ENCODE measurements around the gene BANP.
"Not testable (repeated sequence)": the region's sequence is repeated elsewhere in the genome, so short reads cannot be mapped to it uniquely, and the experiment has no call there.

BANP gene

DNA sequence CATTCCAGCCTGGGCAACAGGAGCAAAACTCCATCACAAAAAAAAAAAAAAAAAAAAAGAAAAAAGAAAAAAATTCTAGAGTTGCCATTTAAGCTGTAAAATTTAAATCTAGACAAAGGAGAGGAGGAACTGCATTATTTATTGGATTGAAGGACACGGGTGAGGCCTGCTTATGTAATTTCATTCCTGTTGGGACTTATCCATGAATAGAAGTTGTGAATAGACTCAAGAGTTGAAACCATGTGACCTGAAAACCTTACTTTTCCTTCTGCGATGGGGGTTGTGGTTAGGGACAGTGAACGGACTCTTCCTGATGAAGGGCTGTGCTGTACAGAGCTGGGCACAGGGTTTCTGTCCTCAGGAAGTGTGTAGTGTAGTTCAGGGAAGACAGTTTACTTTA, 22.5 kb downstream of the BANP start:
- DNase-seq, result no peak

DNA sequence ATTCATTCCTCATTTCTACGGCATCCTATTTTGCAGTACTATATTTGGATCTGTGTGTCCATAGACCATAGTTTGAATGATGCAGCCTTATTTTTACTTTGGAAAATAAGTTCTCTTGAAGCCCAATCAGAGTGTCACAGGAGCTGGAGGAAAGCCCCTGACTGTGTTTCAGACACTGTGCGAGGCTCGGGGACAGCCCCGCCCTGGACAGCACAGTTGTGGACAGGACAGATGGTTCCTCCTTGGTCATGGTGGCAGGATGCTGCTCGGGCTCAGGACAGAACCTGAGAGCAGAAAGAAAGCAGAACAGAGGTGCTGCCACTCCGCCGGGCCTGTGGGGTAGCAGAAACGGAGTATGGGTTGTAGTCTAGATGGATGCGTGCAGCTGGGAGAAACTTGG, 22.9 kb downstream of the BANP start:
- DNase-seq, result no peak

DNA sequence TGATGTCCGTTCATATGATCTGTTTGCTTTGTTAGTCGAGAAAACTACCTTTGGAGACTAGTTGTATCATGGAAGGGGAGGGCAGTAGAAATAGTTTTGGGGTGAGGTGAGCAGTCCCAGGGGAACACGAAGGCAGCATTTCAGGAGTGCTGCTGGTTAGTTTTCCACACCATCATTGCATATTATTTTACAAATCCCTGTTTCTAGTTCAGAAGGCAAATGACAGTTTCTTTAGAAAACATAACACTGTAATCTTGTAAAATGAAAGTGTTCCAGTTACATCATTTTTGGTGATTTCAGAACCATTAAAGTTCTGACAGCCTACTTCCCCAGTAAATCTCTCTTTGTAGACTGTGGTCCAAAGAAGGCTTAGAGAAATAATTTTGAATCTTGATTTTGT, 25.4 kb downstream of the BANP start:
- no peak for DNase-seq

DNA sequence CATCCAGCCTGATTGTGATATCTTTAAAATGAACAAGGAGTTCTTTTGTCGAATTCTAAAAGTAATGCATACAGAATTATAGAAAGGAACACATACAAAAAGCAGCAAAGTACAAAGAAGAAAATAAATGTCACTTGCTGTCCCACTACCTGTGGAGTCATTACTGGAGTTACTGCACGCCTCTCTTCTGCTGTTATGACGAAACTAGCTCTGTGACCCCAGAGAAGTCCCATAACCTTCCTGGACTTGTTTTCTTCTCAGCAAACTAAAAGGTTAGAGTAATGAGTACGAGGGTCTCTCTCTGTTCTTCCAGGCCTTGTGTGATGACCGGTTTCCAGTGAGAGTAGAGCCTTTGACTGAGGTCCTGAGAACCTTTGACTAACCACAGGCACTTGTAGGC, 26.9 kb downstream of the BANP start:
- no peak for DNase-seq

DNA sequence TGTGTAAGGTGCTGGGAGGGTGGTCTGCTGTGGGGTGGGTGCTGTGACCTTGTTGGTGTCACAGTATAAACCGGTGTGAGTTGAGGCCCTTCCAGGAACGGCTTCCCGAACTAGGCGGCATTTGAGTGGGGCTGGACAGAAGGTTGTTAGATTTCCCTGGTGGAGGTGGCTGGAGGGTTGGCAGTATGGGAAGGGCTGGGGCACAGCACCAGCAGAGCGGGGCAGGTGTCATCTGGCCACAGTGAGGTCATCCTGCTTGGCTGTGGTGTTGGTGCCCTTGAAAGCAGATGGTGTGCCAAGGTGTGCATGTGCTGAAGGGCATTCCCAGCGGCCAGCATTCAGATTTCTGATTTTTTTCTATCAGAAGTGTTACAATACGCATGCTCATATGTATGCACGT, 28.1 kb downstream of the BANP start:
- DNase-seq, result no peak

DNA sequence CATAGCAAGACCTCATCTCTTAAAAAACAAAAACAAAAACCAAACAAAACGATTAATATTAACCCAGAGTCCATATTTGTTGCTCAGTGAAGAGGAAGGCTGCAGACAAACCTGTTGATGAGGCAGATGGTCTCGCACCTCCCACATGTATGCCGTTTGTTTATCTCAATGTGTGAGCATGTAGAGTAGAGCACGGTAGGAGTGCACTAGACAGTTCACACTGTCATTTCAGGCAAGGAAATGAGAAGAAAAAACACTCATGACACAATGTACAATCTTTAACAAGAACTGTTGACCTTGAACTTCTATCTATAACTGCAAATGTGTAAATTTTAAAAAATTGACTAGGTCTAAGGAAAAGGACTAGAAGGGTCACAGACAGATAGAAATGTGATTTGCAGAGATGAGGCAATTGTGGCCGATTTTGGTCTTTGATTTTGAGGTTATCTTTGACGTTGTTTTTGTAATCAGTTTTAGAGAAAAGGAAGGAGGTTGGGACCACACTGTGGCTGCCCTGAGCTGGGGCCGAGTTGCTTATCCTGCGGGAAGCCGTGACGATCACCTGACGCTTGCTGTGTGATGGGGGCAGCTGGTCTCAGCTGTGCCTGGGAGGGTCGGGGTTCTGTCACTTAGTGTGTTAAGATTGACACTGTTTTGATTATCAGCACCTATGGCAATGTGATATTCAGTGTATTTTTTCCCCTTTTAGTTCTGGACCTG, 28.8 kb downstream of the BANP start:
- DNase-seq, result not testable (repeated sequence)

DNA sequence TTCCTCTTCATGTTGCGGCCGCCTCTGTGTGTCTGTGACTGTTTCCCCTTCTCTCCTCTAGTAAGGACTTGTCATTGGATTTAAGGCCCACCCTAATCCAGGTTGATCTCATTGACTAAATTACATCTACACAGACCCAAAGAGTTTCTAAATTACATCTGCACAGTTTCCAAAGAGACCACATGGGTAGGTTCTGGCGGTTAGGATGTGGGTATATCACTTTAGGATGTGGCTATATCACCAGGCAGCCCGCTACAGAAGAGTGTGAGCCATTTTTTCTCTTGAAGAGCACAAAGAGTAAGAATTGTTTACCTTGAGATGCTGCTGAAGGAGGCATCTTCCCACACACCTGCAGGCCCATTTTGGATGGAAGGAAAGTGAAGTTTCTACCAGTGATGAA, 30.1 kb downstream of the BANP start:
- DNase-seq, result not testable (repeated sequence)

DNA sequence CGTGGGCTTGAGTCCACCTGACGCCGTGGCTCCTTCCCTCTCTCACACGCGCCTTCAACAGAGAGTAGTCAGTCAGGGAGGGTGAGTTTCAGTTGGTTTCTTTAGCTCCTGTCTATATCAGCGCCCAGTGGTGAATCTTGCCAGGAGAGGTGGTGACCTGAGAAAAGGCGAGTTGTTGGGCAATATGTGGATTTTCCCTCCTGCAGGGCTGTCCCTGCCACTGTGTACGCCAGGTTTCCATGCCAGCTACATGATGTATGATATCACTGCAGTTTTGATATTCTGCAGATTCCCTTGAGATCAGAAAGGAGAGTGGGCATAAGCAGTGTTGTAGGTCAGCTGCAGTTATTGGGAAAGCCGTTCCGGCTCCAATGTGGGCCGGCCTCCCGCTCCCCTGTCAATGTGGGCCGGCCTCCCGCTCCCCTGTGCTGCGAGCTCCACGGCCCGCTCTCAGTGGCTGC, 31.4 kb downstream of the BANP start:
- no peak for DNase-seq

DNA sequence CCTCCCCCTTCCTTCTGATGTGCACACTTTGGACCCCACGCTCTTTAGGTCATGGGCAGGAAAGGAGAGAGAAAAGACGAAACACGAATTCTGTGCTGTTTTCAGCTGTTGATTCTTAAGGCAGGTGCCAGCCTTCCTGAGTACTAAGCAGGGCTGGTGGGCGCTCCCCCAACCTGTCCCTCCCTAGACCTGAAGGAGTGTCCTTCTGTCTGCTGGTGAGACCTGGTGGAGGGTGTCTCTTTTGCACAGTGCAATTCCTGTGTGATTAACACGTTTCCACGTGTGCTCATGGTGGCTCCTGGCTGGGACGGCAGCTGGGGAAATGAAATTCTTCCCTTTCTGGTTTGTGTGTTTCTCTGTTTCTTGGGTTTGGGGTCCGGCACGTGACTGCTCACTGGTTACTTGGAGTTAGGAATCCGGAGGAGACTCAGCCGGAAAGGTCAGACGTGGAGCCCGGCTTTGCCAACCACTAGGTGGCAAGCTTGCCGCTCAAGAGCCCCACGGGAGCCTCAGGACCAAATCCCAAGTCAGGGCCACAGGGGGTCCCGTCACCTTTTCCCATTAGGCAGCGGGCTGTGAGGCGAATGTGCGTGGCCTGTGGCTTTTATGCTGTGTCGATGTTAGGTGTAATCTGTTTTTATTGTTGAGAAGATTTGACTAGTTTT, 32.0 kb downstream of the BANP start:
- not testable (repeated sequence) for DNase-seq

DNA sequence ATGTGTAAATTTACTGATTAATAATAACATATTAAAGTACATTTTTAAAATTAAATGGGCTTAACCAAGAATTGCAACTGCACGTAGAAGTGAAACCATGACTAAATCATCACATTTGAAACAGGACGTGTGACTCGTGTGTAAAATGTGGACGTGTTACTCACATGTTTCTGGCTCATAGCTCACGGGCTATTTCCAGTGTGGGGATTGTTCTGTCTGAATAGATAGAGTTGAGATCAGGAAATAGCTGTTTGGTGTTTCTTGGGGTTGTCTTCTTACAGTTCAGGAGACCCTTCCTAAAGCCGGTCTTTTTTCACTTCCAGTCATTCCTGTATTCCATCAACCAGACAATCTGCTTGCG, 32.5 kb downstream of the BANP start:
- not testable (repeated sequence) for DNase-seq

DNA sequence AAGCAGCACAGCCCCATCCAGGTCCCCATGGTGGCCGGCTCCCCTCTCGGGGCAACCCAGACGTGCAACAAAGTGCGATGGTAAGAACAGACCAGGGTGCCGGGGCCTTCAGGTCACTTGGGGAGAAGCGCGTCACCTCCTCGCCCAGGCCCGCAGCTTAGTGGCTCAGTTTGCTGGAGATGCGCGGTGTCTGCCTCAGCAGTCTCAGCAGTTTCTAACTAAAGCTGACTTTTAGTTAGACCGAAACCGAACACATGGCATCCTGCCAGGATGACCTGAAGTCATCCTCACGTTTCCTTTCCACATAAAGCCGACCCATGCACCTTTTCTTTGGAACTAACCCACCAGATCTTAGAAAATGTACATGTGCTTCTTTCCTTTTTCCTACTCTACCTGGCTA, 32.9 kb downstream of the BANP start:
- DNase-seq, result not testable (repeated sequence)

DNA sequence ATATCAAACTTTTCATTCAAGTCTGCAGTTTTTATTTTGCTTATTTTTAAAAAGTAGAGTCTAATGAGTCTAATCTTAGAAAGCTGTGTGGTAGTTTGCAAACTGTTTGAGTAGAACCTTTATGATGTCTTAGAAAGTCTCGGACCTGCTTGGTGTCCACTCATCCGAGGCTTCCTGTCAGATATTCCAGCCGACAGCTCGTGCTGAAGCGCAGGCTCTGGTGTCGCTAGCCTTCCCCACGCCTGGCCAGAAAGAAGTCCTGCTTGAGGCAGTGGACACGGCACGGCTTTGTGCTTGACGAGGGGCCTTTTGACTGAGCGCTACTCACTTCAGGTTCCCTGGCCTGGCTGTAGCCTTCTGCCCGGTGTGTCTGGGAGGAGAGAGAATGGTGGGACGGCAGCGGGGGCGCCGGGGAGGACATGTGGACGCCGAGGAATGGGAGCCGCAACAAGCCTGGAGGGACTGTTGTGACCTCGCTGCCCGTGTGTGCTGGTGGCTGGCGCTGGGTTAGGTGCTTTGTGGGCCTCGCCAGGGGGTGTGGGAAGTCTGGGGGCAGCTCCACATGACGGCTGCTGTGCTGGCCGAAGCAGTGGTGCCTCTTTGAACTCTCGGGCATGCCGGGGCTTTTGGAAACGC, 33.5 kb downstream of the BANP start:
- DNase-seq, result no peak

DNA sequence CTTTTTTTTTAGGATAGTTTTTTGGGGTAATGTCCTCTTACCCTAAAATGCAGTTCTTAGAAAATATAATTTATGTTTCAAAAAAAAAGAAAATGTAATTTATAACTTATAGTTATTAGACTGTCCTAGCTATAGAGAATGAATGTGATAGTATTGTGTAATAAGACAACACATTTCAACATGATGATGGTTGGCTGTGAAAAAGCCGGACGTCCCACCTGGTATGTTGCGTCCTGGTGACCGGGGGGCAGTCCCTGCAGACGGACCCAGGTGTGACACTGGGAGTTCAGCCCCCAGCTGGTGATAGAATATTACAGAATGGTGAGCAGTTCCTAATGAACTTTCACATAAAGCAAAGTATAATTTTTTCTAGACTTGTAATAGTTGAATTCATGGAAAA, 34.3 kb downstream of the BANP start:
- not testable (repeated sequence) for DNase-seq

DNA sequence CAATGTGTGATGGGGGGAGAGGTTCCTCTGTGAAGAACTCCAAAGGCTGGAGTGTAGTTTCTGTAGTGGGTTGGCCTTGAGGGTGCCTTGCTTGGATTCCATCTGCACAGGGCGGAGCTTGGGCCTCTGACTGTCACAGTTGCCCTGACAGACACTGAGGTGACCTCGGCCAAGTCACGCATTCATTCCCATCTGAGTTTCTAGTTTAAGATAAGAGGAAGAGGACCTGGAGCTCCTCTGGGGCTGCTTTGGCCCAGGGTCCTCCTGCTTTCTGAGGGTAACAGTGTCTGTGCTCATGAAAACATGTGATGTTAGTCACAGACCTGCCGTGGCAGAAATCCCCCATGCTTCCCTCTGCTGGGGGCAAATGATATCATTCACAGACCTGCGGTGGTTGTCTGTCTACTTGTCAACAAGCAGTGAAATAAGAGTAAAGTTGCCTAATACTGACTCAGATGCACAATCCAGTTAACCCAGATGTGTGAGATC, 35.2 kb downstream of the BANP start:
- DNase-seq, result not testable (repeated sequence)

DNA sequence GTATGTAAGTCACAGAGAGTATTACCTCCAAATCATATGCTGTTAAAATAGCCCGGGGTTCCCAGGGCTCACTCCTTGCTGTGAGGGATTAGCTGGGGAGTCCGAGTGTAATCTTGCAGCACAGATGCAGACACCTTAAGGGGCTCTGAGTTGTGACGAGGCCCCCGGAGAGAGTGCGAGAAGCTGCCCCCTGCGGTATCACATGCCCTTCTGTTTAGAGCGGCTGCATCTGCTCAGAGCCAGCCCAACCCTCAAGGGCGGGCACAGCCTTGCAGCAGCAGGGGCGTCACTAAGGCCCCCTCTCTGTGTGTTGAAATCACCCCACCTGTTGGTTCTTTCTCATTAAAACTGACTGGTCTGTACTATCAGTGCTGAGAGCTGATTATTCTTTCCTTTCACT, 37.4 kb downstream of the BANP start:
- DNase-seq, result not testable (repeated sequence)

DNA sequence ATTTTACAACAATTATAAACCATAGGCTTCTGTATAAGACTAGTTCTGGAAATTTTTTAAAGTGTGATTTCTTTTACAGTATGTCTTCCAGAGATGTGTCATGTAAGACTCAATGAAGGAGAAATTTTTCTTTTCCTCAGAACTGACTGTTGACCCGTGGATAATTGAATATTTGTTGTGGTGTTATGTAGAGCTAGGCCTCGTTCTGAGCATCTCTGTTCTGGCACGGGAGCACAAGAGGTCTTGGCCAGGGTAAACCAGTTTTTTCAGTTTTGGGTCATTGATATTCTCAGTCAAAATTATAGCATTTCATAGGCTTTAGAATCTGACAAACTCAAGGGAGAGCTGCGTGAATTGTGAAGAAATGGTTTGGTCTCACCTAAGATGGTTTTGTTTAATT, 39.0 kb downstream of the BANP start:
- DNase-seq, result not testable (repeated sequence)

DNA sequence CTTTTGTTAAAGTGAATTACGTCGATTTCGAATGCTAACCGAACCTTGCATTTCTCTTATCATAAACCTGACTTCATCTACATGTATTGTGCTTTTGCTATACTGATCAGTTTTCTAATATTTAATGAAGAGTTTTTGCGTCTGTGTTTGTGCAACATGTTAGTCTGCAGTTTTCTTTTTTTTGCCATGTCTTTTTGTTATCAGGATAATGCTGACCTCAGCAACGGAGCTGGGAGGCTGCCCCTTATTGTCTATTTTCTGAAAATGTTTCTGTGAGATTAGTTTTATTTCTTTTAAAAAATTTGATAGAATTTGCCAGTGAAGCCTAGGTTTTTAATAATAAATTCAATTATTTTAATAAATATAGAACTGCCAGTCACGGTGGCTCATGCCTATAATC, 40.9 kb downstream of the BANP start:
- DNase-seq, result not testable (repeated sequence)

DNA sequence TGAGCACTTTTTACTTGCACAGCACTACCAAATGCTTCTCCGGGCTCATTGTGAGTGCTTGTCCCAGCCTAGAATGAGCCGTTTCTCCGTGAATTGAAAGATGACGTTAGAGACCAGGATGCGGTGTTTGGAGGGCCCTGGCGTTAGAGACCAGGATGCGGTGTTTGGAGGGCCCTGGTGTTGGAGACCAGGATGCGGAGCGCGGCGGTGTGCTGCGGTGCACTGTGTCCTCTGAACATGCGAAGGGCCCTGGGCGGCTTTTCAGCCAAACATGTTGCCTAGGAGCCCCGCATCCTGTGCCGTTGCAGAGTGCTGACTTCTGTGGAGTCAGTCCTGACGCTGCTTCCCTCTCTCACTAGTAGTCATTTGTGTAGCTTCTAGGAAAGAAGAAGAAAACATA, 42.7 kb downstream of the BANP start:
- DNase-seq, result no peak

DNA sequence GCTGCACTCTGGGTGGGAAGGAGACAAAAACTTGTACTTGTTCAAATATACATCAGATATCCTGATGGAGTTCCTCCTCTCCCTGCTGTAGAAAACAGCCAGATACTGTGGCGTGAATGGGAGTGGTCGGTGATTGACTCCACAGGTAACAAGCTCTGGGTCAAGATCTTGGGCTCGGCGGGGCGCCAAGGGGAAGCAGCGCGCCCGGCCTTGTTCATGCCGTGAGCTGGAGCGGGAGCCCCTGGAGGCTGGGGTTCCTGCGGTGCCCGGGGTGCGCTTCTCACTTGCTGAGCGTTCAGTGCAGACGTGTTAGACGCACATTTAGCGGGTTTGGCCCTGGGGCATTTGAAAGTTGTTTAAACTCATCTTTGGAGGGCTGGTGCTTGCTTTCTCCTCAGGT, 44.4 kb downstream of the BANP start:
- peak; percentile 8 for DNase-seq

DNA sequence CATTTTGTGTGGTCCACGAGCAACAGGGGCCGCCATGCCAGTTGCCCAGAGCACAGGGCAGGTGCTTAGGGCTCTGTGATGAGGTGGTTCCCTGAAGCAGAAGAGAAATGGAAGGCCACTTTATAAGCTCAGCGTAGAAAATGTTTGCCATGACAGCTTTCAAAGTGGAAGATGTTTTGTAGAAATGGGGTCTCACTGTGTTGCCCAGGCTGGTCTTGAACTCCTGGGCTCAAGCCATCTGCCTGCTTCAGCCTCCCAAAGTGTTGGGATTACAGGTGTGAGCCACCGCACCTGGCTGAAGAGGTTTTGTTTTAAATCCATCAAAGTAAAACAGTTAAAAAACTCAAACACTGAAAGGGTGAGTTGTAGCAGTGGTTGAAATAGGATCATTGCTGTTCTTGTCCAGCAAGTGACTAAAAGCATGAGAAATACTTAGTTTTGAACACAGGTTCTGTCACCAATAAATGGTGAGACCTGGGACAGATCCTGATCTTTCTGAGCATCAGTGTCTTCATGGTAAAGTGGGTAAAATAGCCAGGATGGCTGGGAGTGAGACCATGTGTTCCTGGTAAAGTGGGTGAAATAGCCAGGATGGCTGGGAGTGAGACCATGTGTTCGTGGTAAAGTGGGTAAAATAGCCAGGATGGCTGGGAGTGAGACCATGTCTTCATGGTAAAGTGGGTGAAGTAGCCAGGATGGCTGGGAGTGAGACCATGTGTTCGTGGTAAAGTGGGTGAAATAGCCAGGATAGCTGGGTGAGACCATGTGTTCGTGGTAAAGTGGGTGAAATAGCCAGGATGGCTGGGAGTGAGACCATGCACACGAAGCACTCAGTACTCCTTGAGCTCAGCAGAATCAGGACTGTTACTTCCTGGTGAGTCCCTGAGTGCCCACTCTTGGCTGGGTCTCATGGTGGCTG, 46.0 kb downstream of the BANP start:
- no peak for DNase-seq

DNA sequence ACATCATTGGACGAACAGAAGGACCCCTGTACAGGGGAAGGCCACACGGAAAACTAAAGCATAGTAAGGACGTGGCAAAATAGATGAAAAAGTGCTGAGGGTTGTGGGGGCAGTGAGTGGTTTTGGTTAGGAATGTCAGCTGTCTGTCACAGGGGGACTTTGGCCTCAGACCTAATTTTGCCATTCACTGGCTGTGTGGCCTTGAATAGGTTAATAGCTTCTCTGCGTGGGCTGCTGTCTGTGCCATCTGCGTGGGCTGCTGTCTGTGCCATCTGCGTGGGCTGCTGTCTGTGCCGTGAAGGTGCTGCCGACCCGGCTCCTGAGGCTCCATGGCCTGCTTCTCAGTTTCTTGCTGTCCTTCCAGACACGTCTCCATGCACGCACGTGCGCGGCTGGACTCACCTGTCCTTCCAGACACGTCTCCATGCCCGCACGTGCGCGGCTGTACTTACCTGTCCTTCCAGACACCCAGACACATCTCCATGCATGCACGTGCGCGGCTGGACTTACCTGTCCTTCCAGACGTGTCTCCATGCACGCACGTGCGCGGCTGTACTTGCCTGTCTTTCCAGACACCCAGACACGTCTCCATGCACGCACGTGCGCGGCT, 47.1 kb downstream of the BANP start:
- DNase-seq, result not testable (repeated sequence)

DNA sequence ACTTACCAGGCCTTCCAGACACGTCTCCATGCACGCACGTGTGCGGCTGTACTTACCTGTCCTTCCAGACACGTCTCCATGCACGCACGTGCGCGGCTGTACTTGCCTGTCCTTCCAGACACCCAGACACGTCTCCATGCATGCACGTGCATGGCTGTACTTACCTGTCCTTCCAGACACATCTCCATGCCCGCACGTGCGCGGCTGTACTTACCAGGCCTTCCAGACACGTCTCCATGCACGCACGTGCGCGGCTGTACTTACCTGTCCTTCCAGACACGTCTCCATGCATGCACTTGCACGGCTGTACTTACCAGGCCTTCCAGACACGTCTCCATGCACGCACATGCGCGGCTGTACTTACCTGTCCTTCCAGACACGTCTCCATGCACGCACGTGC, 47.8 kb downstream of the BANP start:
- not testable (repeated sequence) for DNase-seq

DNA sequence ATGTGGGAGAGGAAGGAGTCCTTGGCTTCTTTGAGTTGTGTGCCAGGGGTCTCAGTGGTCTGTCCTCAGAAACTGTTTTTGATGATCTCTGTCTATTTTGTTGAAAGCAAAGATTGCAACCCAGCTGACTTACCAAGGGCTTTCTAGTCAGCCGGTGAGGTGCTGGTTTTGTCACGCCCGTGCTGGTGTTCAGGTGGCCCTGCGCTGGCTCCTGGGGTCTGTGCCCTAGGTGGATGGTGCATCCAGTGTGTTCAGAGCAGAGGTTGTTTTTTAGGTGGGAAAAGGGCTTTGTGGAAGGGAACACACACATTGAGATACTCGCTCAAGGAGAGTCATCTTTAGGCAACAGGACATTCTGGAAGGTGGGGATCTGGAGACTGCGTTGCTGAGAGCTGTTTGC, 51.0 kb downstream of the BANP start:
- DNase-seq, result no peak

All from NCI-H146 (cell line).